GM19455 (cell line): ENCODE results near the gene CPB2.

Experiments
- ATAC-seq: cut with Tn5 transposase; IDR thresholded peaks from one replicate; pipeline ENCODE4 v1.9.1; 2021; ENCODE audit not compliant: unreplicated experiment

The CPB2 gene

GRCh38 chr13:46006688-46007452, 98.0 kb downstream of the CPB2 start:
- no peak for ATAC-seq

DNA sequence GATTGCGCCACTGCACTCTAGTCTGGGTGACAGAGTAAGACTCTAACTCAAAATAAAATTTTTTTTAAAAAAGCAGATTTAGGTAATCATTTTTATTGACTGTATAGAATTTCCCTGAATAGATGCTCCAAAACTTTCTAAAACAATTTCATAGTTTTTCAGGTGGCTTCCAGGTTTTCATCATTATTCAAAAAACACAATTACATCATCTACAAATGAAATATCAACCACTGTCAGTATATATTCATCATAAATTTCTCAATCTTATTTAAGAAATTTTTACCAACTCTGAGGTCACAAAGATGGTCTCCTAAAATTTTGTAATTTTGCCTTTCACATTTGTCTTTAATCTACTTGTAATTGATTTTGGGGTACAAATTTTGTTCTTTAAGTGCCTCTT, 100.3 kb downstream of the CPB2 start:
- no peak for ATAC-seq
